ENCODE results near the gene ATRIP. TPM values are rescaled to one million over a fixed set of nuclear protein-coding genes. Genes with fewer than 3 reads are reported as not detected.

ATRIP gene
- total RNA-seq, 6 experiments from 2014 or later = 7.0 to 10.5 (median 8.2) TPM

DNA sequence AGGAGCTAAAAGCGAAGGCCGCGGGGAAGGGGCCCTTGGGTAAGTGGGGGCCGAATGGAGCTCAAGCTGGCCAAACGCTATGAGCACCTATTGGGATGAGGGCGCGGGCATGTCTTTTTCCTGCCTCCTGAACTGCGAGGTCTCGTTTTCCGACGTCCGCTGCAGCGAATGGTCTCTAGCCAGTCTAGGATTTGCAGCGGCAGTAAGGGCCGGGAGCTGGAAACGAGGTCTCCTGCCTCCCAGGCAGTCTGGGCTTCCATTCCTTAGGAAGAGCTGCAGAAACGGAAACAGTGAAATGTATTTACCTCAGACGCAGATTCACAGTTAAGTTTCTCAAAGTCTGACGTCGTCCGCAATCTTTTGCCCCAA, 6.0 kb upstream of the ATRIP start:
- no peak for TF ChIP-seq CTCF (IDR thresholded peaks at IDR 0.05)
- H3K36me3 Mint-ChIP-seq (ENCODE audit: low read depth) = peaks cover 18% of the 10 kb centered on the region; the same call in 1 of the 2 replicates
- no peak for DNase-seq
- peak overlapping the region; percentile 98 for H3K4me3 Mint-ChIP-seq
- no peaks in the 10 kb centered on the region; the same call in 1 of the 2 replicates for H3K27me3 Mint-ChIP-seq (ENCODE audit: insufficient read depth)
- peak overlapping the region; percentile 78 for H3K27ac Mint-ChIP-seq
- H3K9me3 Mint-ChIP-seq = no peaks in the 10 kb centered on the region
- H3K4me1 Mint-ChIP-seq (ENCODE audit: low read depth) = peaks cover 27% of the 10 kb centered on the region

GRCh38 chr3:48441940-48442339, 4.6 kb upstream of the ATRIP start:
- H3K27me3 Mint-ChIP-seq (ENCODE audit: insufficient read depth) = peaks cover 5% of the 10 kb centered on the region; the same call in 1 of the 2 replicates
- no peak for DNase-seq
- peak overlapping the region; percentile 98; the same call in 1 of the 2 replicates for H3K4me3 Mint-ChIP-seq
- H3K9me3 Mint-ChIP-seq = no peaks in the 10 kb centered on the region
- H3K36me3 Mint-ChIP-seq (ENCODE audit: low read depth) = peaks cover 18% of the 10 kb centered on the region; the same call in 1 of the 2 replicates
- H3K4me1 Mint-ChIP-seq (ENCODE audit: low read depth) = peaks cover 36% of the 10 kb centered on the region
- H3K27ac Mint-ChIP-seq = peak overlapping the region; percentile 78
- TF ChIP-seq CTCF (IDR thresholded peaks at IDR 0.05) = no peak

DNA sequence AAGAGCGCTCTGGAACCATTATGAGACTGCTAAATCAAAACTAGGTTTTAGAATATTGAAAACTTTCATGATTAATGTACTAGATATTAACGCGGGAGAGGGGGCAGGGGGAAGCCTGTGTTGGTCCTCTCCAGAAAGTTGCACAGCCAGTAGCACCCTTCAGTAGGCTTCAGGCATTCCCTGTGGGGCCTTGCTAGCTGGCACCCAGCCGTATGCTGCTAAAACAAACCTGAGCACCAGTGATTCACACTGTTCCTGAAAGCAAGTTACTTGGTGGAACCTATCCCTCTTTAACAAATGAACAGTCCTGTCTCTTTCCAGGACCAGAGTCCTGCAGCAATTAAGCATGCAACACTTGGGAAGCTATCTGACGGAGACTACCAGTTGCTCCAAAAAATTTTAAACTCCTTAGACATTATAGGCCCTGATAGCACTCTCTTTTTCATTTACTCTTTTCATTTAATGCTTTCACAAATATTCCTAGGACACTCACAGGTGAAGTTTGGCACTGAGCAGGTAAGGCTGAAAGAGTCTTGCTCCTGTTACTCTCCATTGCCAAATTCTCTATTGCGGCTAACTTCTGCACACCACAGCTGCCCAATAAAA, 1.2 kb upstream of the ATRIP start:
- H3K27ac Mint-ChIP-seq = peak overlapping the region; percentile 90
- no peaks in the 10 kb centered on the region for H3K9me3 Mint-ChIP-seq
- TF ChIP-seq CTCF (IDR thresholded peaks at IDR 0.05) = no peak
- DNase-seq = no peak
- H3K27me3 Mint-ChIP-seq (ENCODE audit: insufficient read depth) = peaks cover 5% of the 10 kb centered on the region; the same call in 1 of the 2 replicates
- peaks cover 27% of the 10 kb centered on the region; the same call in 1 of the 2 replicates for H3K36me3 Mint-ChIP-seq (ENCODE audit: low read depth)
- peaks cover 43% of the 10 kb centered on the region for H3K4me1 Mint-ChIP-seq (ENCODE audit: low read depth)
- peak overlapping the region; percentile 92 for H3K4me3 Mint-ChIP-seq

- Mint-ChIP-seq H3K36me3 (ENCODE audit: low read depth) (peaks cover 21% of the 10 kb centered on the region; the same call in 1 of the 2 replicates), H3K9me3 (no peaks in the 10 kb centered on the region), H3K4me1 (ENCODE audit: low read depth) (peaks cover 43% of the 10 kb centered on the region), H3K27ac (peak overlapping the region; percentile 90), H3K27me3 (ENCODE audit: insufficient read depth) (peaks cover 5% of the 10 kb centered on the region; the same call in 1 of the 2 replicates), H3K4me3 (peak overlapping the region; percentile 92)
- TF ChIP-seq CTCF (IDR thresholded peaks at IDR 0.05) = no peak
- DNase-seq = no peak
Observed at GRCh38 chr3:48446043-48446424, 503 bp upstream of the ATRIP start.

- peaks cover 27% of the 10 kb centered on the region; the same call in 1 of the 2 replicates for H3K36me3 Mint-ChIP-seq (ENCODE audit: low read depth)
- no peak overlapping the region for H3K27ac Mint-ChIP-seq
- no peaks in the 10 kb centered on the region for H3K9me3 Mint-ChIP-seq
- no peak for TF ChIP-seq CTCF (IDR thresholded peaks at IDR 0.05)
- DNase-seq = no peak
- H3K4me3 Mint-ChIP-seq = no peak overlapping the region
- peaks cover under 1% of the 10 kb centered on the region; the same call in 1 of the 2 replicates for H3K27me3 Mint-ChIP-seq (ENCODE audit: insufficient read depth)
- peaks cover 23% of the 10 kb centered on the region for H3K4me1 Mint-ChIP-seq (ENCODE audit: low read depth)
Observed at GRCh38 chr3:48451270-48451669, 4.7 kb downstream of the ATRIP start.

All from HFFc6 (cell line).